Measurements from ENCODE around the gene ALS2CL.

ALS2CL gene

GRCh38 chr3:46666453-46666845 lies 27.0 kb downstream of the ALS2CL start:
- no peak for DNase-seq (ENCODE audit: extremely low read depth, low read depth)

GRCh38 chr3:46665763-46666452 lies 27.6 kb downstream of the ALS2CL start:
- no peak overlapping the region for H3K4me3 ChIP-seq (replicated peaks; ENCODE audit: low read depth, low read length)
- DNase-seq (ENCODE audit: extremely low read depth, low read depth), result no peak
- TF ChIP-seq CTCF (IDR thresholded peaks at IDR 0.05; ENCODE audit: low read depth, low read length, missing control alignments), result no peak

More at GRCh38 chr3:46666453-46666845, 27.0 kb downstream of the ALS2CL start:
- no peak overlapping the region for H3K4me3 ChIP-seq (replicated peaks; ENCODE audit: low read depth, low read length)
- no peak for TF ChIP-seq CTCF (IDR thresholded peaks at IDR 0.05; ENCODE audit: low read depth, low read length, missing control alignments)

GRCh38 chr3:46664971-46665762 lies 28.3 kb downstream of the ALS2CL start:
- no peak for DNase-seq (ENCODE audit: extremely low read depth, low read depth)
- TF ChIP-seq CTCF (IDR thresholded peaks at IDR 0.05; ENCODE audit: low read depth, low read length, missing control alignments), result no peak
- H3K4me3 ChIP-seq (replicated peaks; ENCODE audit: low read depth, low read length), result no peak overlapping the region

DNA sequence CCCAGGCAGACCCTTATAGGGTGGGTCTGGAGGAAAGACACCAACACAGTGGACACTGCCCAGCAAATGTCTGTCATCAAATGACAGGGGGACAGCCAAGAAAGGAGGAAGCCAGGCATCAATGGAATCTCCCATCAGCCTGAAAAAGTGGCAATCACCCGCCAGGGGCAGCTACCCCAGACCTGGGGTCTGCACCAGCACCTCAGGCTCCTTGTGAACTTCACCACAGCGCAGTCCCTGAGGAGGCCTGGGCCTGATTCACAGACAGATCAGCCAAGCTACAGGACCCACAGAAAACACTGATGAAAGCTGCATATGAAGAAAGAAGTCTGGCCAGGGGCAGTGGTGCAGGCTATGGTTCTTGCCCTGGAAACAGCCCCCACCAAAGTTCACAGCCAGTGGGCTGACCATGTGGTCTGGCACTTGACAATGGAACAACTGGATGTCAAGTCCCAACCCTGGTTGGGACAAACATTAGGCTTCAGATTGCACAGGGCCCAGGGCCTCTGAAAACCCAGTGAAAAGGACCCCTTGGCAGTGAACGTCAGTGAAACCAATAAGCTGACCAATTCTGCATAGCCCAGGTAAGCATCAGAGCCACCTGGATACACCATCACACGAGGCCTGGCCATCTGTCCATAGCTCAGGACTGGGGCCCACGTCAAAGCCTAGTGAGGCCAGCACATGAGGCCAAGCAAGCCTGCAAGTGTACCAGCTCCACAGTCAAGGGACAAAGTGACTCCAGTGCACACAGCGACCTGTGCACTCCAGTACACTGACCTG lies 29.1 kb downstream of the ALS2CL start:
- no peak for DNase-seq (ENCODE audit: extremely low read depth, low read depth)
- no peak for TF ChIP-seq CTCF (IDR thresholded peaks at IDR 0.05; ENCODE audit: low read depth, low read length, missing control alignments)
- no peak overlapping the region for H3K4me3 ChIP-seq (replicated peaks; ENCODE audit: low read depth, low read length)

- H3K4me3 ChIP-seq (replicated peaks; ENCODE audit: low read depth, low read length), result no peak overlapping the region
- DNase-seq (ENCODE audit: extremely low read depth, low read depth), result no peak
- TF ChIP-seq CTCF (IDR thresholded peaks at IDR 0.05; ENCODE audit: low read depth, low read length, missing control alignments), result peak; percentile 10
Observed at GRCh38 chr3:46663591-46664135, 29.8 kb downstream of the ALS2CL start.

DNA sequence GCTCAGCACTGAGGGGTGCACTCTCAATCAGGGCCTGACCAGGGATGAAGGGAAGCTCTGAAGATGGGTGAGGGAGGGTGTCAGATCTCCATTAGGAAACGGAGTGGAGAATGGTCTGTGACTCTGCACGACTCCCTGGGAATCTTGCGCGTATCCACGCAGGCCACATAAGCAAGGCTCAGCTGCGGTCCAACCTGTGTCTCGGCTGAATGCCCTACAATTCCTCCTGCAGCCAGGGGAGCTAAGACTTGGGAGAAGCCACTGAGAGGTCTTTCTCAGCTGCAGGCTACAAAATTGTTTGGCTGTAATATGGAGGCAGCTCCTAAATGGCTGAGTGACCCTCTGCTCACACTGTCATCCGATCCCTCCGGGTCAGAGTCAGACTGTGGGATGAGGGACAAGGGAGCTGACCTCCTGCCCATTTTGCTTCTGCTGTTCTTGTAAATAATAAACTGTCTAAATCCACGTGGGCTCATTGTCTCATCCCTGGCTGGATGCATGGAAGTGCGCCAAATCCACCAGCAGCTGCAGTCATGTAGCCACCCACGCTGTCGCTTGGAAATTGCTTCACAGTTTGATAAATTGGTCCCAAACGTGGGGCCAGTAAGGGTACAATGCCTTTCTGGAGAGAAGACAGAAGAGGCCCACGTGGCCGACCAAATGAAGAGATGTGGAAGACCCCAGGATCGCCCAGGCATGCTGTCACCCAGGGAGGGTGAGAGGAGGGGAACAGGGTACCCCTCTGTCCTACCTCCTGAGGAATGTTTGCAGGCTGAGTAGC lies 30.5 kb downstream of the ALS2CL start:
- TF ChIP-seq CTCF (IDR thresholded peaks at IDR 0.05; ENCODE audit: low read depth, low read length, missing control alignments), result no peak
- DNase-seq (ENCODE audit: extremely low read depth, low read depth), result no peak
- H3K4me3 ChIP-seq (replicated peaks; ENCODE audit: low read depth, low read length), result no peak overlapping the region

Data from HFF-Myc (cell line).